ENCODE results near the gene NLRP11. TPM values are rescaled to one million over a fixed set of nuclear protein-coding genes. Genes with fewer than 3 reads are reported as not detected.

Gene NLRP11
- total and polyA plus RNA-seq, 3 experiments from 2014 or later, result 0.07 to 0.11 TPM; not detected in 1

- Mint-ChIP-seq H3K36me3 (no peaks in the 10 kb centered on the region), H3K27ac (no peak overlapping the region), H3K4me1 (no peaks in the 10 kb centered on the region), H3K4me3 (no peak overlapping the region), H3K27me3 (peaks cover 2 to 5% of the 10 kb centered on the region in 2 donors), H3K9me3 (peaks cover 4 to 10% (median 7%) of the 10 kb centered on the region in 5 donors)
- Histone ChIP-seq H3K27ac (ENCODE audit: low read depth, low read length) (no peak overlapping the region), H3K27me3 (ENCODE audit: insufficient read depth, low read length, poor library complexity, severe bottlenecking) (no peaks in the 10 kb centered on the region), H3K4me1 (ENCODE audit: insufficient read depth, low read length) (no peaks in the 10 kb centered on the region), H3K4me3 (ENCODE audit: low read length) (no peak overlapping the region), H3K9me3 (ENCODE audit: low read length) (no peaks in the 10 kb centered on the region), H3K36me3 (ENCODE audit: insufficient read depth, low read length) (no peaks in the 10 kb centered on the region)
- ChIA-PET CTCF (no interaction called here), POLR2A (no interaction called here)
- DNase-seq, result no peak
Observed at GRCh38 chr19:55855160-55855559, 23.4 kb upstream of the NLRP11 start.

- Mint-ChIP-seq H3K27me3 (peaks cover 3 to 10% of the 10 kb centered on the region in 2 donors), H3K9me3 (peaks cover 10 to 19% (median 16%) of the 10 kb centered on the region in 5 donors), H3K4me1 (no peaks in the 10 kb centered on the region), H3K36me3 (no peaks in the 10 kb centered on the region), H3K27ac (no peak overlapping the region), H3K4me3 (no peak overlapping the region)
- Histone ChIP-seq H3K27me3 (ENCODE audit: insufficient read depth, low read length, poor library complexity, severe bottlenecking) (no peaks in the 10 kb centered on the region), H3K4me1 (ENCODE audit: insufficient read depth, low read length) (no peaks in the 10 kb centered on the region), H3K36me3 (ENCODE audit: insufficient read depth, low read length) (no peaks in the 10 kb centered on the region), H3K27ac (ENCODE audit: low read depth, low read length) (no peak overlapping the region), H3K4me3 (ENCODE audit: low read length) (no peak overlapping the region), H3K9me3 (ENCODE audit: low read length) (no peaks in the 10 kb centered on the region)
- CTCF ChIA-PET, result no interaction called here
- no peak for DNase-seq
- POLR2A ChIA-PET, result no interaction called here
Observed at GRCh38 chr19:55838906-55839305, 7.1 kb upstream of the NLRP11 start.

- Mint-ChIP-seq H3K9me3 (peaks cover 10 to 18% (median 14%) of the 10 kb centered on the region in 5 donors), H3K36me3 (no peaks in the 10 kb centered on the region), H3K4me3 (no peak overlapping the region), H3K27ac (no peak overlapping the region), H3K27me3 (peaks cover 0 to 9% of the 10 kb centered on the region in 2 donors), H3K4me1 (no peaks in the 10 kb centered on the region)
- Histone ChIP-seq H3K36me3 (ENCODE audit: insufficient read depth, low read length) (no peaks in the 10 kb centered on the region), H3K4me1 (ENCODE audit: insufficient read depth, low read length) (no peaks in the 10 kb centered on the region), H3K4me3 (ENCODE audit: low read length) (no peak overlapping the region), H3K27me3 (ENCODE audit: insufficient read depth, low read length, poor library complexity, severe bottlenecking) (no peaks in the 10 kb centered on the region), H3K9me3 (ENCODE audit: low read length) (no peaks in the 10 kb centered on the region), H3K27ac (ENCODE audit: low read depth, low read length) (no peak overlapping the region)
- ChIA-PET POLR2A (no interaction called here), CTCF (no interaction called here)
- no peak for DNase-seq
Observed at GRCh38 chr19:55838251-55838650, 6.5 kb upstream of the NLRP11 start.

GRCh38 chr19:55836340-55836739, 4.5 kb upstream of the NLRP11 start, which contains the start of gene NLRP4:
TSS of gene NLRP4 (plus strand) at chr19:55836540. CDS start at chr19:55852081, 15,541 bp downstream.
- ChIA-PET POLR2A (no interaction called here), CTCF (no interaction called here)
- no peaks in the 10 kb centered on the region for H3K4me1 ChIP-seq (ENCODE audit: insufficient read depth, low read length)
- no peak within 1 kb of the TSS for H3K27ac ChIP-seq (ENCODE audit: low read depth, low read length)
- peak within 1 kb of the TSS in 1 of 8 donors; percentile 10 for H3K27ac Mint-ChIP-seq
- DNase-seq, result no peak
- no peaks in the 10 kb centered on the region for H3K36me3 Mint-ChIP-seq
- peaks cover 5 to 12% (median 6%) of the 10 kb centered on the region in 5 donors for H3K9me3 Mint-ChIP-seq
- H3K4me3 ChIP-seq (ENCODE audit: low read length), result no peak within 1 kb of the TSS
- H3K27me3 Mint-ChIP-seq, result peaks cover 3 to 6% of the 10 kb centered on the region in 2 donors
- no peaks in the 10 kb centered on the region for H3K27me3 ChIP-seq (ENCODE audit: insufficient read depth, low read length, poor library complexity, severe bottlenecking)
- H3K9me3 ChIP-seq (ENCODE audit: low read length), result no peaks in the 10 kb centered on the region
- no peak within 1 kb of the TSS for H3K4me3 Mint-ChIP-seq
- H3K4me1 Mint-ChIP-seq, result no peaks in the 10 kb centered on the region
- H3K36me3 ChIP-seq (ENCODE audit: insufficient read depth, low read length), result no peaks in the 10 kb centered on the region

GRCh38 chr19:55832676-55833075, 877 bp upstream of the NLRP11 start:
- H3K4me1 ChIP-seq (ENCODE audit: insufficient read depth, low read length), result no peaks in the 10 kb centered on the region
- ChIA-PET POLR2A (no interaction called here), CTCF (no interaction called here)
- Mint-ChIP-seq H3K27ac (no peak overlapping the region), H3K27me3 (peaks cover 2 to 3% of the 10 kb centered on the region in 2 donors), H3K36me3 (no peaks in the 10 kb centered on the region), H3K9me3 (peaks cover 0 to 13% (median 3%) of the 10 kb centered on the region in 5 donors), H3K4me1 (no peaks in the 10 kb centered on the region), H3K4me3 (no peak overlapping the region)
- no peaks in the 10 kb centered on the region for H3K27me3 ChIP-seq (ENCODE audit: insufficient read depth, low read length, poor library complexity, severe bottlenecking)
- no peak overlapping the region for H3K4me3 ChIP-seq (ENCODE audit: low read length)
- DNase-seq, result no peak
- no peak overlapping the region for H3K27ac ChIP-seq (ENCODE audit: low read depth, low read length)
- no peaks in the 10 kb centered on the region for H3K9me3 ChIP-seq (ENCODE audit: low read length)
- H3K36me3 ChIP-seq (ENCODE audit: insufficient read depth, low read length), result no peaks in the 10 kb centered on the region

GRCh38 chr19:55830656-55831055, 1.1 kb downstream of the NLRP11 start:
- Histone ChIP-seq H3K36me3 (ENCODE audit: insufficient read depth, low read length) (no peaks in the 10 kb centered on the region), H3K27ac (ENCODE audit: low read depth, low read length) (no peak overlapping the region), H3K4me3 (ENCODE audit: low read length) (no peak overlapping the region), H3K27me3 (ENCODE audit: insufficient read depth, low read length, poor library complexity, severe bottlenecking) (no peaks in the 10 kb centered on the region), H3K4me1 (ENCODE audit: insufficient read depth, low read length) (no peaks in the 10 kb centered on the region), H3K9me3 (ENCODE audit: low read length) (no peaks in the 10 kb centered on the region)
- Mint-ChIP-seq H3K4me3 (no peak overlapping the region), H3K9me3 (peaks cover 0 to 8% (median 0%) of the 10 kb centered on the region in 5 donors), H3K36me3 (no peaks in the 10 kb centered on the region), H3K4me1 (no peaks in the 10 kb centered on the region), H3K27ac (no peak overlapping the region), H3K27me3 (peaks cover 0 to 3% of the 10 kb centered on the region in 2 donors)
- ChIA-PET CTCF (no interaction called here), POLR2A (no interaction called here)
- DNase-seq, result no peak

GRCh38 chr19:55820037-55820436, 11.8 kb downstream of the NLRP11 start:
- Mint-ChIP-seq H3K9me3 (peaks cover 0 to 6% (median 0%) of the 10 kb centered on the region in 5 donors), H3K27me3 (peaks cover 4 to 12% of the 10 kb centered on the region in 2 donors), H3K4me1 (no peaks in the 10 kb centered on the region), H3K27ac (no peak overlapping the region), H3K36me3 (no peaks in the 10 kb centered on the region), H3K4me3 (no peak overlapping the region)
- DNase-seq, result no peak
- Histone ChIP-seq H3K27me3 (ENCODE audit: insufficient read depth, low read length, poor library complexity, severe bottlenecking) (no peaks in the 10 kb centered on the region), H3K9me3 (ENCODE audit: low read length) (no peaks in the 10 kb centered on the region), H3K27ac (ENCODE audit: low read depth, low read length) (no peak overlapping the region), H3K36me3 (ENCODE audit: insufficient read depth, low read length) (no peaks in the 10 kb centered on the region), H3K4me3 (ENCODE audit: low read length) (no peak overlapping the region), H3K4me1 (ENCODE audit: insufficient read depth, low read length) (no peaks in the 10 kb centered on the region)
- POLR2A ChIA-PET, result no interaction called here
- CTCF ChIA-PET, result no interaction called here

GRCh38 chr19:55813906-55814305, 17.9 kb downstream of the NLRP11 start:
- no peaks in the 10 kb centered on the region for H3K27me3 ChIP-seq (ENCODE audit: insufficient read depth, low read length, poor library complexity, severe bottlenecking)
- no peaks in the 10 kb centered on the region for H3K9me3 ChIP-seq (ENCODE audit: low read length)
- Mint-ChIP-seq H3K27me3 (peaks cover 10 to 29% of the 10 kb centered on the region in 2 donors), H3K4me3 (no peak overlapping the region), H3K27ac (no peak overlapping the region), H3K9me3 (peaks cover 0 to 5% (median 0%) of the 10 kb centered on the region in 5 donors), H3K36me3 (no peaks in the 10 kb centered on the region), H3K4me1 (peaks cover 0 to 5% (median 4%) of the 10 kb centered on the region in 3 donors)
- no peak overlapping the region for H3K27ac ChIP-seq (ENCODE audit: low read depth, low read length)
- no peaks in the 10 kb centered on the region for H3K4me1 ChIP-seq (ENCODE audit: insufficient read depth, low read length)
- no peaks in the 10 kb centered on the region for H3K36me3 ChIP-seq (ENCODE audit: insufficient read depth, low read length)
- ChIA-PET CTCF (no interaction called here), POLR2A (no interaction called here)
- H3K4me3 ChIP-seq (ENCODE audit: low read length), result no peak overlapping the region
- DNase-seq, result no peak

GRCh38 chr19:55812449-55812848, 19.4 kb downstream of the NLRP11 start:
- no peak overlapping the region for H3K27ac Mint-ChIP-seq
- H3K36me3 ChIP-seq (ENCODE audit: insufficient read depth, low read length), result no peaks in the 10 kb centered on the region

More at GRCh38 chr19:55812449-55812848, 19.4 kb downstream of the NLRP11 start:
- Mint-ChIP-seq H3K4me3 (no peak overlapping the region), H3K36me3 (no peaks in the 10 kb centered on the region), H3K4me1 (peaks cover 0 to 5% (median 4%) of the 10 kb centered on the region in 3 donors), H3K9me3 (peaks cover 0 to 9% (median 1%) of the 10 kb centered on the region in 5 donors), H3K27me3 (peaks cover 10 to 29% of the 10 kb centered on the region in 2 donors)
- no peak for DNase-seq
- Histone ChIP-seq H3K9me3 (ENCODE audit: low read length) (no peaks in the 10 kb centered on the region), H3K27ac (ENCODE audit: low read depth, low read length) (no peak overlapping the region), H3K4me3 (ENCODE audit: low read length) (no peak overlapping the region), H3K27me3 (ENCODE audit: insufficient read depth, low read length, poor library complexity, severe bottlenecking) (no peaks in the 10 kb centered on the region), H3K4me1 (ENCODE audit: insufficient read depth, low read length) (no peaks in the 10 kb centered on the region)
- CTCF ChIA-PET, result no interaction called here
- POLR2A ChIA-PET, result no interaction called here
